Upper lobe of left lung (tissue), 6 donors: Measurements from ENCODE around the gene PANK1. TPM values are rescaled to one million over a fixed set of nuclear protein-coding genes. Genes with fewer than 3 reads are reported as not detected.
A peak's percentile ranks its signal among the peaks of the same experiment; 100 is the strongest.

Source experiments
- ATAC-seq, 2 donors: fragments of 200-7000 bp; cut with Tn5 transposase; one replicate each; pipeline ENCODE4 v1.9.1; 2022; ENCODE audit warnings: mild to moderate bottlenecking in 2 of 2, moderate library complexity in 2 of 2; ENCODE audit not compliant: low FRiP score in 2 of 2
- DNase-seq, 2 donors: peaks; one replicate each; pipeline ENCODE4 v3.0.0-alpha.2; 2019 to 2020
- H3K27ac ChIP-seq, 4 donors: fragments of 200-600 bp; sonication (generic); one replicate each; pipeline ENCODE4 v1.5.1; 2016 to 2019
- H3K27me3 ChIP-seq, 4 donors: fragments of 200-600 bp; sonication (generic); one replicate each; pipeline ENCODE4 v1.5.1; 2017 to 2019
- H3K36me3 ChIP-seq, 4 donors: fragments of 200-600 bp; sonication (generic); one replicate each; pipeline ENCODE4 v1.5.1; 2016 to 2019
- H3K4me1 ChIP-seq, 4 donors: fragments of 200-600 bp; sonication (generic); one replicate each; pipeline ENCODE4 v1.5.1; 2018 to 2019
- H3K4me3 ChIP-seq, 4 donors: fragments of 200-600 bp; sonication (generic); one replicate each; pipeline ENCODE4 v1.5.1; 2017 to 2019; ENCODE audit warnings: mild to moderate bottlenecking in 2 of 4, moderate library complexity in 1 of 4
- H3K9me3 ChIP-seq, 4 donors: fragments of 200-600 bp; sonication (generic); one replicate each; pipeline ENCODE4 v1.5.1; 2018 to 2019
- CTCF ChIP-seq, 6 experiments: fragments of 450-650 bp in 4 of 6; fragments of 200-600 bp in 2 of 6; sonication (generic) in 2 of 6; IDR thresholded peaks; one replicate each; pipeline ENCODE4 v1.5.1; 2016 to 2019; ENCODE audit warnings: antibody characterized with exemption in 6 of 6
- EP300 ChIP-seq, 4 donors: sonication (generic); formaldehyde crosslinking; IDR thresholded peaks; one replicate each; pipeline ENCODE4 v1.5.1; 2017; ENCODE audit warnings: antibody characterized with exemption in 4 of 4, control low read depth in 2 of 4
- POLR2A ChIP-seq, 4 donors: fragments of 450-650 bp; IDR thresholded peaks; one replicate each; pipeline ENCODE4 v1.5.1; 2016 to 2017; ENCODE audit warnings: antibody characterized with exemption in 4 of 4, mild to moderate bottlenecking in 2 of 4
- POLR2AphosphoS5 ChIP-seq, 2 donors: sonication (generic); formaldehyde crosslinking; IDR thresholded peaks; one replicate each; pipeline ENCODE4 v1.5.1; 2017; ENCODE audit warnings: antibody characterized with exemption in 2 of 2
- WGBS, 2 donors: methylation state at CpG; one replicate each; pipeline ENCODE4 v1.1.5; 2017 to 2018; 5-methylcytosine and 5-hydroxymethylcytosine counted together
- total RNA-seq, 6 donors: library from RNA; depleted of rRNA in 4 of 6; stranded (reverse); fragments of >200 nt in 4 of 6; gene quantifications; one replicate each; pipeline versions ENCODE4 v1.1.0 to v1.2.1, GENCODE V29; 2016 to 2021
- donor health status: DM: no; HTN: no; CAD: no; lungs with moderate emphysema.
- donor health status: DM: no; HTN: yes; CAD: no; lungs with severe emphysema.

PANK1 gene
- 10 to 100 TPM in 2 of 6 donors, 1 to 10 TPM in 4; 3.1 to 22.9 (median 7.3) TPM for total RNA-seq

- Histone ChIP-seq H3K27me3 (no peaks in the 10 kb centered on the region), H3K36me3 (no peaks in the 10 kb centered on the region), H3K4me3 (peak within 1 kb of the TSS; percentile 79 to 99 (median 92)), H3K4me1 (peaks cover 8 to 16% (median 10%) of the 10 kb centered on the region in 4 donors), H3K9me3 (no peaks in the 10 kb centered on the region), H3K27ac (peak within 1 kb of the TSS; percentile 80 to 94 (median 82))
- ATAC-seq (peak; percentile 66 to 86), DNase-seq (peak; percentile 75 to 92)
- WGBS, 2 donors, result 1% methylated on average over 28 to 51 of the region's 56 CpGs
- TF ChIP-seq POLR2AphosphoS5 (IDR thresholded peaks at IDR 0.05) (peak in 1 of 2 donors; percentile 48), CTCF (IDR thresholded peaks at IDR 0.05) (no peak), EP300 (IDR thresholded peaks at IDR 0.05) (no peak), POLR2A (IDR thresholded peaks at IDR 0.05) (peak in 1 of 4 donors; percentile 52)
Measured at GRCh38 chr10:89644967-89645741, at the start of gene PANK1. PANK1 (minus strand) TSS chr10:89645242; CDS start chr10:89644891, 351 bp downstream.

- H3K27ac ChIP-seq, result no peak overlapping the region
- no peak overlapping the region for H3K4me3 ChIP-seq
- H3K36me3 ChIP-seq, result no peaks in the 10 kb centered on the region
- H3K4me1 ChIP-seq, result no peaks in the 10 kb centered on the region
- ATAC-seq (no peak), DNase-seq (no peak)
- H3K27me3 ChIP-seq, result no peaks in the 10 kb centered on the region
- WGBS, 2 donors, result 86 to 94% methylated on average over 5 of the region's 5 CpGs
- H3K9me3 ChIP-seq, result no peaks in the 10 kb centered on the region
- TF ChIP-seq CTCF (IDR thresholded peaks at IDR 0.05) (no peak), POLR2AphosphoS5 (IDR thresholded peaks at IDR 0.05) (no peak), POLR2A (IDR thresholded peaks at IDR 0.05) (no peak), EP300 (IDR thresholded peaks at IDR 0.05) (no peak)
Measured at GRCh38 chr10:89693176-89693575, 48.1 kb upstream of the PANK1 start.

GRCh38 chr10:89692416-89692815 lies 47.4 kb upstream of the PANK1 start:
- Histone ChIP-seq H3K9me3 (no peaks in the 10 kb centered on the region), H3K27me3 (no peaks in the 10 kb centered on the region), H3K27ac (no peak overlapping the region), H3K4me3 (no peak overlapping the region), H3K4me1 (no peaks in the 10 kb centered on the region), H3K36me3 (no peaks in the 10 kb centered on the region)
- TF ChIP-seq CTCF (IDR thresholded peaks at IDR 0.05), result no peak
- no peak for TF ChIP-seq EP300 (IDR thresholded peaks at IDR 0.05)
- TF ChIP-seq POLR2A (IDR thresholded peaks at IDR 0.05), result no peak
- TF ChIP-seq POLR2AphosphoS5 (IDR thresholded peaks at IDR 0.05), result no peak
- ATAC-seq, result no peak
- 70 to 71% methylated on average over 4 of the region's 4 CpGs for WGBS, 2 donors
- DNase-seq, result no peak

- Histone ChIP-seq H3K4me3 (no peak overlapping the region), H3K27me3 (no peaks in the 10 kb centered on the region), H3K9me3 (no peaks in the 10 kb centered on the region), H3K4me1 (no peaks in the 10 kb centered on the region), H3K27ac (no peak overlapping the region), H3K36me3 (no peaks in the 10 kb centered on the region)
- TF ChIP-seq POLR2A (IDR thresholded peaks at IDR 0.05) (no peak), POLR2AphosphoS5 (IDR thresholded peaks at IDR 0.05) (no peak), CTCF (IDR thresholded peaks at IDR 0.05) (no peak), EP300 (IDR thresholded peaks at IDR 0.05) (no peak)
- ATAC-seq (no peak), DNase-seq (no peak)
- WGBS, 2 donors, result 45 to 48% methylated on average over 2 of the region's 2 CpGs
Measured at GRCh38 chr10:89690027-89690426, 45.0 kb upstream of the PANK1 start.

GRCh38 chr10:89685936-89686335 lies 40.9 kb upstream of the PANK1 start:
- no peaks in the 10 kb centered on the region for H3K36me3 ChIP-seq
- no peaks in the 10 kb centered on the region for H3K4me1 ChIP-seq
- no peaks in the 10 kb centered on the region for H3K9me3 ChIP-seq
- no peak for TF ChIP-seq POLR2AphosphoS5 (IDR thresholded peaks at IDR 0.05)
- no peak for TF ChIP-seq EP300 (IDR thresholded peaks at IDR 0.05)
- no peak for TF ChIP-seq CTCF (IDR thresholded peaks at IDR 0.05)
- TF ChIP-seq POLR2A (IDR thresholded peaks at IDR 0.05), result no peak
- H3K4me3 ChIP-seq, result no peak overlapping the region
- no peak for ATAC-seq
- no peaks in the 10 kb centered on the region for H3K27me3 ChIP-seq
- no peak overlapping the region for H3K27ac ChIP-seq
- 72 to 76% methylated on average over 4 of the region's 4 CpGs for WGBS, 2 donors
- no peak for DNase-seq
